Measurements from ENCODE around the gene FPGT. TPM values are rescaled to one million over a fixed set of nuclear protein-coding genes. Genes with fewer than 3 reads are reported as not detected.
"Not testable (repeated sequence)": the region's sequence is repeated elsewhere in the genome, so short reads cannot be mapped to it uniquely, and the experiment has no call there.

The FPGT gene
- total RNA-seq: 8.0 and 9.4 TPM in 2 replicates
- 6.7 TPM for polyA plus RNA-seq (2012)

- peak; percentile 98 for DNase-seq (ENCODE audit: low read depth)
Observed at GRCh38 chr1:74197657-74198552, at the start of gene FPGT, which contains the start of gene LRRIQ3. FPGT (plus strand) TSS chr1:74198242; CDS start chr1:74198279, 37 bp downstream. LRRIQ3 (minus strand) TSS chr1:74198176; CDS start chr1:74183684, 14,492 bp downstream.

GRCh38 chr1:74160046-74160445, 38.0 kb upstream of the FPGT start:
- DNase-seq (ENCODE audit: low read depth): no peak

- DNase-seq (ENCODE audit: low read depth): no peak
Observed at GRCh38 chr1:74161497-74161896, 36.5 kb upstream of the FPGT start.

GRCh38 chr1:74162333-74162732, 35.7 kb upstream of the FPGT start:
- no peak for DNase-seq (ENCODE audit: low read depth)

- DNase-seq (ENCODE audit: low read depth): not testable (repeated sequence)
Observed at GRCh38 chr1:74174423-74174822, 23.6 kb upstream of the FPGT start.

- DNase-seq (ENCODE audit: low read depth): no peak
Observed at GRCh38 chr1:74180490-74180889, 17.6 kb upstream of the FPGT start.

- DNase-seq (ENCODE audit: low read depth): peak; percentile 53
Observed at GRCh38 chr1:74193908-74194307, 4.1 kb upstream of the FPGT start.

- no peak for DNase-seq (ENCODE audit: low read depth)
Observed at GRCh38 chr1:74195339-74195738, 2.7 kb upstream of the FPGT start.

GRCh38 chr1:74197255-74197654, 787 bp upstream of the FPGT start:
- DNase-seq (ENCODE audit: low read depth): no peak

- no peak for DNase-seq (ENCODE audit: low read depth)
Observed at GRCh38 chr1:74199504-74199903, 1.5 kb downstream of the FPGT start.

- DNase-seq (ENCODE audit: low read depth): no peak
Observed at GRCh38 chr1:74205266-74205665, 7.2 kb downstream of the FPGT start.

GRCh38 chr1:74215229-74215628, 17.2 kb downstream of the FPGT start:
- no peak for DNase-seq (ENCODE audit: low read depth)

GRCh38 chr1:74222701-74223100, 24.7 kb downstream of the FPGT start:
- no peak for DNase-seq (ENCODE audit: low read depth)

- DNase-seq (ENCODE audit: low read depth): no peak
Observed at GRCh38 chr1:74223453-74223852, 25.4 kb downstream of the FPGT start.

GRCh38 chr1:74235153-74235552, 37.1 kb downstream of the FPGT start, which contains the start of gene TNNI3K:
TNNI3K (plus strand) TSS chr1:74235387; CDS start chr1:74235452, 65 bp downstream.
- DNase-seq (ENCODE audit: low read depth): no peak

- no peak for DNase-seq (ENCODE audit: low read depth)
Observed at GRCh38 chr1:74236440-74236839, 38.4 kb downstream of the FPGT start.

GRCh38 chr1:74237035-74237434, 39.0 kb downstream of the FPGT start:
- no peak for DNase-seq (ENCODE audit: low read depth)

- DNase-seq (ENCODE audit: low read depth): no peak
Observed at GRCh38 chr1:74237787-74238186, 39.7 kb downstream of the FPGT start.

- DNase-seq (ENCODE audit: low read depth): no peak
Observed at GRCh38 chr1:74245168-74245772, 47.2 kb downstream of the FPGT start.

GRCh38 chr1:74246315-74246714, 48.3 kb downstream of the FPGT start:
- peak; percentile 9 for DNase-seq (ENCODE audit: low read depth)

- no peak for DNase-seq (ENCODE audit: low read depth)
Observed at GRCh38 chr1:74247881-74248528, 50.0 kb downstream of the FPGT start.
